Stimulated activated CD8-positive, alpha-beta memory T cell treated with anti-CD3 and anti-CD28 coated beads, Interleukin-15, amount 100 ng/mL, for 48 hours (primary cell): ENCODE results near the gene FRG1.
"Not testable (repeated sequence)": the region's sequence is repeated elsewhere in the genome, so short reads cannot be mapped to it uniquely, and the experiment has no call there.

Experiments used
- DNase-seq, 2 donors: peaks; one replicate each; pipeline ENCODE4 v3.0.0-alpha.2; 2020; ENCODE audit warnings: low read depth in 2 of 2

The FRG1 gene

GRCh38 chr4:189940178-189941004 is at the start of gene FRG1:
Gene FRG1, plus strand, starts transcription at chr4:189940872. Its CDS starts 138 bp downstream, at chr4:189941010.
- DNase-seq, result peak; percentile 89 to 91

DNA sequence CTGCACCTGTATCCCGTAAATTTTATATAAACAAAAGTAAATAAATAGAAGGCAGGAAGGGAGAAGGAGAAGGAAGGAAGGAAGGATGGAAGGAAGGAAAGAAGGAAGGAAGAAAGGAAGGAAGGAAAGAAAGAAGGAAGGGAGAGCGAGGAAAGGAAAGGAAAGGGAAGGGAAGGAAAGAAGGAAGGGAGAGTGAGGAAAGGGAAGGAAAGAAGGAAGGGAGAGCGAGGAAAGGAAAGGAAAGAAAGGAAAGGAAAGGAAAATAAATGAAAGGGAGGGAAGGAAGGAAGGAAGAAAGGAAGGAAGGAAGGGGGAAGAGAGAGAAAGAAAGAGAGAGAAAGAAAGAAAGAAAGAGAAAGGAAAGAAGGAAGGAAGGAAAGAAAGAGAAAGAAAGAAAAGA is 43.0 kb upstream of the FRG1 start:
- DNase-seq, result no peak

GRCh38 chr4:189899481-189900015 is 41.1 kb upstream of the FRG1 start:
- DNase-seq, result not testable (repeated sequence)

- DNase-seq, result peak in 1 of 2 donors; percentile 13
Observed at GRCh38 chr4:189904420-189905027, 36.1 kb upstream of the FRG1 start.

DNA sequence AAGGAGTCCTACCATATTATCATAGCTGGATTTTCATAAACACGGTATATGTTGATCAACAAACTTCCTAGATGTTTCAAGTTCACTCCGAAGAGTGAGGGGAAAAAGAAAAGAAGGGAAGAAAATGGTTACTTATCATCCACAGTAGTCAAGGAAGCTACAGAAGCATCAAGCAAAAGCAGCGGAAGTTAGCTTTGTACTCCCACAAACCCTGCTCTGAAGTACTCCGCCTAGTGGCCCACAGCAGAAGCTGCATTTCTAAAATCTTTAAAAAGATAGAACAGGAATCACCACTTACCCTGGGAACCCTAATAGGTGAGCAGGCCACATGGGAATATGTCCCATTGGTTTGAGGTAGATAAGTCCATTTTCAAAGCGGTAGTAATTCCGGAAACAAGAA is 28.5 kb upstream of the FRG1 start:
- no peak for DNase-seq

- no peak for DNase-seq
Observed at GRCh38 chr4:189917161-189917891, 23.3 kb upstream of the FRG1 start.

DNA sequence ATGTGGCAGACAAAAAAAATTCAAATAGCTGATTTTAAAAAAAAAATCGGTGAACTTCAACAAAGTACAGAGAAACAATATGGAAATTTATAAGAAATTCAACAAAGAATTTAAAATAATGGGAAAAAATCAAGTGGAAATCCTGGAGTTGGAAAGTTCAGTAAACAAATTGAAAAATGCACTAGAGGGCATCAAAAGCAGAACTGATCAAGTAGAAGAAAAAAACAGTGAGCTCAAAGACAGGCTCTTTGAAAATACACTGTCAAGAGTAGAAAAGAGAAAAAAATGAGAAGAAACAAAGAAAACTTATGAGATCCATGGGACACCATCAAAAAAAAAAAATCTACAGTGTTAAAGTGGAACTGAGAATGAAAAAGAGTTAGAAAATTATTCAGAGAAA is 19.6 kb upstream of the FRG1 start:
- no peak for DNase-seq

DNA sequence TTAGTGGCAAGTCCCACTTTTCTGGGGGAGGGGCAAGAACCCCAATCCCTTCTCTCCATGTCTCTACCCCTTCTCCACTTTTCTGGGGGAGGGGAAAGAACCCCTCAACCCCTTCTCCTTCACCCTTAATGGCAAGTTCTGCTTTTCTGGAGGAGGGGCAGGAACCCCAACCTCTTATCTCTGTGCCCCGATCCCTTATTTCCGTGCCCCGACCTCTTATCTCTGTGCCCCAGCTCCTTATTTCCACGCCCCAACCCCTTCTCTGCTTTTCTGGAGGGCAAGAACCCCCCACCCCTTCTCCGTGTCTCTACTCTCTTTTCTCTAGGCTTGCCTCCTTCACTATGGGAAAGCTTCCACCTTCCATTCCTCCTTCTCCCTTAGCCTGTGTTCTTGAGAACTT is 13.9 kb upstream of the FRG1 start:
- DNase-seq, result not testable (repeated sequence)

- DNase-seq, result no peak
Observed at GRCh38 chr4:189941005-189941450, 356 bp downstream of the FRG1 start.

DNA sequence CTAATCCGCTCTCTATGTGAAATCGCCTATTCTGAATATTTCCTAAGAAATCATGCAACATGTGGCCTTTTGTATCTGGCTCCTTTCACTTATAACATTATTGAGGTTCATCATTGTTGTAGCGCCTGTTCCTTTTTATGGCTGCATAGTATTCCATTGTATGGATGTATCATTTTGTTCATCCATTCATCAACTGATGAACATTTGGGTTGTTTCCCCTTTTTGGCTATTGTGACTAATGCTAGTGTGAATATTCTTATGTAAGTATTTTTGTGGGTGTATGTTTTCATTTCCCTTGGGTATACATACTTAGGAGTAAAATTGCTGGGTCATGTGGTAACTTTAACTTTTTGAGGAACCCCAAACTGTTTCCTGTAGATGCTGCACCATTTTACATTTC is 1.7 kb downstream of the FRG1 start:
- DNase-seq, result not testable (repeated sequence)

- DNase-seq, result not testable (repeated sequence)
Observed at GRCh38 chr4:189944077-189944476, 3.4 kb downstream of the FRG1 start.

DNA sequence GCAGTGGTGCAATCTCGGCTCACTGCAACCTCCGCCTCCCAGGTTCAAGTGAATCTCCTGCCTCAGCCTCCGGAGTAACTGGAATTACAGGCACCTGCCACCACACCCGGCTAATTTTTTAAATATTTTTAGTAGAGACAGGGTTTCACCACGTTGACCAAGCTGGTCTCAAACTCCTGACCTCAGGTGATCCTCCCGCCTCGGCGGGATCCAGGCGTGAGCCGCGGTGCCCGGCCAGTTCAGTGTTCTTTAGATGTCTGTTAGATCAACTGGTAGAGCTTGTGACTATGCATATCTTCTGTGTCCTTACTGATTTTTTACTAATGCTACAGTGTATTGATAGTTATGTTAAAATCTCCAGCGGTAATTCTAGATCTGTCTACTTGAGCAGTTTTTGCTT is 6.2 kb downstream of the FRG1 start:
- not testable (repeated sequence) for DNase-seq

DNA sequence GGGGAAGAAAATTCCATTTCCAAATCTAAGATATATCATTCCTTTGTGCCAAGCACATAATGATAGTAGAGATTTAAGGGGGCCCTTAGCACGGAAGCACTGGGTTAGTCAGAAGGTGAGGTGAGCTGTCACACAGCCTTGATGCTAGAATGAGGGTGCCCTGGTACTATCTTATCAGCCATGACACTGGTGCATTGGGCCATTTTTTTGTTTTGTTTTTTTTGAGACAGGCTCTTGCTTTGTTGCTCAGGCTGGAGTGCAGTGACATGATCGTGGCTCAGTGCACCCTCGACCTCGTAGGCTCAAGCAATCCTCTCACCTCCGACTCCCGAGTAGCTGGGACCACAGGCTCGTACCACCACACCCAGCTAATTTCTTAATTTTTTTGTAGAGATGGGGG is 7.8 kb downstream of the FRG1 start:
- not testable (repeated sequence) for DNase-seq

DNA sequence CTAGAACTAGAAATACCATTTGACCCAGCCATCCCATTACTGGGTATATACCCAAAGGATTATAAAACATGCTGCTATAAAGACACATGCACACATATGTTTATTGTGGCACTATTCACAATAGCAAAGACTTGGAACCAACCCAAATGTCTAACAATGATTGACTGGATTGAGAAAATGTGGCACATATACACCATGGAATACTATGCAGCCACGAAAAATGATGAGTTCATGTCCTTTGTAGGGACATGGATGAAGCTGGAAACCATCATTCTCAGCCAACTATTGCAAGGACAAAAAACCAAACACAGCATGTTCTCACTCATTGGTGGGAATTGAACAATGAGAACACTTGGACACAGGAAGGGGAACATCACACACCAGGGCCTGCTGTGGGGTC is 28.6 kb downstream of the FRG1 start:
- DNase-seq, result not testable (repeated sequence)

DNA sequence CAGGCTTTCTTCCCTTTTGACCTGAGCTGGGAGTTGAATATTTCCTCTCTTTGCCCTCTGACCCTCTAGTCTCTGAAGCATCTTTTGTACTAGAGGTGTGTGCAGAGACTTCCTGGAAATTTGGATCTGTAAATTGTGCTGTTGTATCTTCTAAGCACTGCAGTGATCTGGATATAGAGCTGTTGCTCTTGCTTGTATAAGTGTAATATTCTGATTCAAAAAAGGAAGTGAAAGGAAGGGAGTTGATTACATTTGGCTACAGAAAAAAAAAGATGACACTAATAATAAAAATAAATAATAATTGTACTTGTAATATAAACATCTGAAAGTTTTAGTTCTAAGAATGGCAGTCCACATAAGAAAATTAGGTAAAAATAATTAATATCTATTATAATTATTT is 33.0 kb downstream of the FRG1 start:
- DNase-seq, result no peak

DNA sequence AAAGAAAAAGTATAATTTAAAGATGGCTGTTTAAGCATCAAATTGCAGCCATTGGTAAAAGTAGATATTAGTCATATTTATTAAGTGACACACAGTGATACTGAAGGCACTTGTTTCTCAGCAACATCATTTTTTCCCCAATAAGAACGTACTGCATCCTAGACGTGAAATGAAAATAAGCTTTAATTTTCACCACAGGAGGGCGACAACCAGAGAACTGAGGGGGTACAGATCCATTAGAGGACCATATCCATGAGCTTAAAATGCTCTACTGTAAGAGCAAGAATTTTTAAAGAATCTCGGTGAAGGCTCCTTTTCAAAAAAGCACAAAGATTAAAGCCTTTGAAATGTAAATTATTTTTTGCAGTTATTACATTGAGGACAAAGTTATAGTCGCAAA is 33.4 kb downstream of the FRG1 start:
- DNase-seq, result no peak

DNA sequence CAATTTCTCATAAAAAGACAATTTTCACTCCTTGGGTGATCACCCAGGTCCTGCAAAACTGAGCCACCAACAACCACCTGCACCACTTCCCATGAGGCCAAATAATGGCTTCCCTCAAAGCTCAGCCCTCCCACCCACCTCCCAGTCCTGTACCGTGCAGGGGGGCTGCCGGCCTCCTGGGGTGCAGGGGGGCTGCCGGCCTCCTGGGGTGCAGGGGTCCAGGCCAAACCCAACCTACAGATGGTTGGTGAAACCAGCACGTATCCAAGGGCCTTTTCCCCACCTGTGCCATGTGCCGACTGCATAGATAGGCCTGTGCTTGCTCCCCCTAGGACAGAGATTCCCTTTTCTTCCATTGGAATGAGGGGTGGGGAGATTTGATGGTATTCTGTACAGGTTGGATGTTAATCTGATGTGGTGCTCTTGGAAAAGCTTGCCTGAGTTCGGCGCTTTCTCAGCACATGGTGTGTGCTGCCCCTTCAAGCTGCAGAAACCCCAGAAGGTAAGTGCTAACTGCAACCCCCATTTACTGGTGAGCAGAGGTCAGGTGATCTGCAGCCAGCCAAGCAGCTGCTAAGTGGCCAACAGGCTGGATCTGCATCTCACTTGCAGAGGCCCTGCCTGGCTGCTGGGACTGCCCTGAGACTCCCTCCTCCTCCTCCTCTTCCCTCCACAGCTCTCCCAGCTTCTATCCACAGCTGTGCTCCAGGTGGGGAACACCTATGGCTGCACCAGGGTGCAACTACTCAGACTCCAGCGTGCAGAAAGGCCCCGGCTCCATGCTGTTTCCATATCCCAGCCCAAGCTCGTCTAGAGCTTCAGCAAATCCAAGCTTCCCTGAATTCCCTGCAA is 38.8 kb downstream of the FRG1 start:
- DNase-seq, result no peak

- not testable (repeated sequence) for DNase-seq
Observed at GRCh38 chr4:189980292-189980691, 39.6 kb downstream of the FRG1 start.

DNA sequence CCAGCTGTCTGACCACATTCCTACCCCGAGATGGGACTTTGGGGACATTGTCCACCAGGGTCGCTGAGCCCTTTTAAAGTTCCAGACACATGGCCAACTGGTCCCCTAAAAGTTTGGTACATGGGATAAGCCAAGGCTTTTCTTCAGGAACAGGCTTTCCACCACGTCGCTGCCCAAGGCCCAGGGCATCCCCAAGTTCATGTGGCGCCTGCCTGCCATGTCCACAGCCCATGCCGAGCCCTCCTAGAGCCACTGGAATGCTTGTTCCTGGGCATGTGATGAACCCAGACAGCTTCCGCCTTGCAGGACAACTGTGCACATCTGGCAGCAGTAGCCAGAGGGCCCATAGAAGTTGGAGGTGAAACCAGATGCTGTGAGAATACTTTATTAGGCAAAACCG is 41.3 kb downstream of the FRG1 start:
- DNase-seq, result no peak

- DNase-seq, result not testable (repeated sequence)
Observed at GRCh38 chr4:189983916-189984526, 43.3 kb downstream of the FRG1 start.

GRCh38 chr4:189984661-189985060 is 44.0 kb downstream of the FRG1 start:
- not testable (repeated sequence) for DNase-seq
